NCI-H69 (cell line): ENCODE data around the gene CBLIF.
"Not testable (repeated sequence)": the region's sequence is repeated elsewhere in the genome, so short reads cannot be mapped to it uniquely, and the experiment has no call there.

ENCODE experiments used
- DNase-seq: peaks from one replicate; lab custom pipeline; 2025; lab: John Stamatoyannopoulos, UW

CBLIF gene

DNA sequence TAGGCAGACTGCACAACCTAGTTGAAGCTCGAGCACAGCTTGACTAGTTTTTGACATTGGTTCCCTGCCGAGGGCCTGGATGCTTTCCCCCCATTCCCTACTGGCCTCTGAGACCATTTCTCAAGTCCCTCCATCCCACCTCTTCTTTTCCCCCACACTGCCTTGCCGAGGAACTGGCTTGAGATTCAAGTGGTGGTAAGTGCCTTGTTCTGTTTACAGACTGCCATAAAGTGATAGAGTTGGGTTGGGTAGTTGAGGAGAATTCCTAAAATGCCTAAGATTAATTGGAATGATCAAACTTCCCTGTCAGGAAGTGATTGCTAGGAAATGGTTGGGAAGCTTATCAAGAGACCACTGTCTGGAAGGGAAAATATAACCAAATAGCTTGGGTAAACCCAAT is 50.9 kb downstream of the CBLIF start:
- DNase-seq: no peak

DNA sequence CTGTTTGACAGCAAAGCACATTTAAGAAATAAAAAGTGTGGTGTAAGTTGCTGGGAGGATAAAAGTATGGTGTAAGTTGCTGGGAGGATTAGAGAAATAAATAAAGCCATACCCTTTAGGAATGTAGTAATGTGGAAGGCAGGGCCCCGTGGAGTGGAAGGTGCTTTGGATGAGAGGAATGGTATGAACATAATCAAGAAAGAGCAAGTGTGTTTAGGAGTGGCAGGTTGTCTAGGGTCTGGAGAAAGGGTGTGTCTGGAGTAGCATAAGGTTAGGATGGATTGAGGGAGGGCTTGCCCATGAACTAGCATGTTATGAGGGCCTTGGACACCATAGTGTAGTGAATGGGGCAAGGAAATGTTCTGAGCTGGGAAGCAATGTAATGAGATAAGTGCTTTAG is 52.8 kb downstream of the CBLIF start:
- no peak for DNase-seq

DNA sequence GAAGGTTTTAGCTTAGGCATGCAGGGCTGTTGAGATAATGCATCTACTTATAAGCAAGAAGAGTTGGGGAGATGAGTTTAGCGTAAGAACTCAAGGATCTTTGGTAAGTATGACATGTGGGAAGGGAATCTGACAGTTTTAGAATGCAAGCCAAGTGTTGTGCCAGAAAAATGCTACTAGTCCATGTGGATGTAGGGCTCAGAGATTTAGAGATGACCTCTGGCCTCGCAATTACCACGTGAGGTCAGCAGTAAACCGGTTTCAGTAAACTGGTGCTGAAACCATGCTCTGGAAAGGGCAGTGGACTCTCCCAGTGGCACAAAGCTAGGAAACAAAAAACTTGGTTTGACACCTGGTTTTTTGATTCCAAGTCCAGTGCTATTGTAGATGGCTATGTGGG is 53.7 kb downstream of the CBLIF start:
- DNase-seq: no peak

DNA sequence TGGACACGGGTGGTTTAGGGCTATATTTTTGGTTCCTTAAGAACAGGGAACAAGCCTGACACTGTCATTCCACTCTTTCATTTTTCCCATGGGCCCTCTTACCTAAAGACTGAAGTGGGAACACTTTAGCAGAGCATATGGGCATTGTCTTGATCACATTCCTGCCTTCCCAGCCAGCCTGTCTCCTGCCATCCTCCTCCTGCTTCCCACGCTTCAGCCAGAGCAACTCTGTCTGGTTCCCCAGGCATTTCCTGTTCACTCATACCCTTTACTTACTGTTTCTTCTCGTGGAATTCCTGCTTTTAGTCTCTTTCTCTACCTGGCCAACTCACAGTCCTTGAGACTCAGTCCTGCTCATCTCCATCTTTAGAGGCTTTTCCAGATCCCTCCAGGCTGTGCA is 57.5 kb downstream of the CBLIF start:
- DNase-seq: no peak

DNA sequence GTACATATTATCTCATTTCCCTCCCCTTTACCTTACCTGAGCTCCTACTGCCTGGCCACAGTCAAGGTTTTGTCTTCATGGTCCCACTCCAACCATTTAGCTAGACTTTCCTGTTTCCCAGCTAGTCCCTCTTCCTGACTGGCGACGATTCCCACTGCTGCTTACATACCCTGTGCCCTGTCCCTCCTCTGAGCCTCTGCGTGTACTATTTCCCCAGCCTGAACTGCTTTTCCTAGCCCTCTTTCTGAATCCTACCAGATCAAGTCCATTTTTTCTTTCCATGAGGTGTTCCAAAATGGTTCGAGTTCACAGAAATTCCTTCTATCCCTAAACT is 58.1 kb downstream of the CBLIF start:
- no peak for DNase-seq

DNA sequence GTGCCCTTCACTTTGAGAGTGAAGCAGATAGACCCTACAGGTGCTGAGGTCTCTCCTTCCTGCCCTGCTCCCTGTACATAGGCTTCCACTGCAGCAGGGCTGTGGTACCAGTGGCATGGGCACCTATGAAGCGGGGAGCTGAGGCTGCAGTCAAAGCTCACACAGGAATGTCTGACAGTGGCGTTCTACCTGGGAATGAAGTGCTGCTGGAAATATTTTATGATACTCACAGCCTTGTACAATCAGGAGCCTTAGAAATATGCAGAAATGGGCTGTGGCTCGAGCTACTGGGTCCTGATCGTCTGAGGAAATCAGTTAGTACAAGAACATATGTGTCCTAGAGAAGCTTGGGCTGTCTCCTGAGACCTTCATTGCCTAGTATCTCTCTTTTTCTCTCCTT is 59.5 kb downstream of the CBLIF start:
- no peak for DNase-seq

DNA sequence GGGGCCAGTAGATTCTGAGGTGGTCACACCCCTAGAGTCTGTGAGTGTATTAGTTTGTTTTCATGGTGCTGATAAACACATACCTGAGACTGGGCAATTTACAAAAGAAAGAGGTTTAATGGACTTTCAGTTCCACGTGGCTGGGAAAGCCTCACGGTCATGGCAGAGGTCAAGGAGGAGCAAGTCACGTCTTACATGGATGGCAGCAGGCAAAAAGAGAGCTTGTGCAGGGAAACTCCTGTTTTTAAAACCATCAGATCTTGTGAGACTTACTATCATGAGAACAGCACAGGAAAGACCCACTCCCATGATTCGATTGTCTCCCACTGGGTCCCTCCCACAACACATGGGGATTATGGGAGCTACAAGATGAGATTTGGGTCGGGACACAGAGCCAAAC is 60.9 kb downstream of the CBLIF start:
- DNase-seq: not testable (repeated sequence)

DNA sequence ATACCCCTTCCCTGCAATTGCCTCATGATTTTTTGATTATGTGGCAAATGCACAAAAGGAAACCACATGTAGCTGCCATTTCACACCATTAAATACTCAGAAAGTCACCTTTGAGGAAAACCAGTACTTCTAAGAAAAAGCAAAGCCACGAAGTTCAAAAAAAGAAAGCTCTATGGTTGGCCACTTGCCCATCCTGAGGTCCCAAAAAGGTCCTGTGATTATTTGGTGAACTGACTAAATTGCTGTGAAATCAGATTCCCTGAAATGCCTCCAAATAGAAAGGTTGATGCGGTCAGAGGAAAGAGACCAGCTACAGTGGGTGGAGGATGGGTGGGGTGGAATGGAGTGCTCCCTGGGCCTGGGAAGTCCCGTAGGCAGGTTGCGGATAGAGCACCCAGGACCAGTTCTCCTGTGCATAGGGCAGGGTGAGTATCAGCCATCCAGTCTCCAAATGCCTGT is 61.6 kb downstream of the CBLIF start:
- no peak for DNase-seq

DNA sequence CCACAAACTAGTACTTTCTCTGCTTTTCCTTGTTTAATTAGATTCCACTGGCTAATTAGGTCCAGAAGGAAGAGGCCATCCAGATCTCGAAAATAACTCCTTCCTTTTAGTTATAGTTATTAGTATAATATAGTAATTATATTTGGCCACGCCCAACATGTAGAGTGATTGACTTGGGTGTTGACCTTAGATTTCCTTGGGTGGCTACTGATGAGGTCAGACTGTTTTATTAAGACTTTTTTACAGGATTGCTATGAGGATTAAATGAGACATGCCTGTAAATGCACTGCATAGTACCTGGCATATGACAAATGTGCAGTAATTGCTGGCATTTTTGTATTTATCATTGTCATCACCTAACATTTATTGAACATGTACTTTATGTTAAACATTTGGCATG is 63.2 kb downstream of the CBLIF start:
- no peak for DNase-seq

DNA sequence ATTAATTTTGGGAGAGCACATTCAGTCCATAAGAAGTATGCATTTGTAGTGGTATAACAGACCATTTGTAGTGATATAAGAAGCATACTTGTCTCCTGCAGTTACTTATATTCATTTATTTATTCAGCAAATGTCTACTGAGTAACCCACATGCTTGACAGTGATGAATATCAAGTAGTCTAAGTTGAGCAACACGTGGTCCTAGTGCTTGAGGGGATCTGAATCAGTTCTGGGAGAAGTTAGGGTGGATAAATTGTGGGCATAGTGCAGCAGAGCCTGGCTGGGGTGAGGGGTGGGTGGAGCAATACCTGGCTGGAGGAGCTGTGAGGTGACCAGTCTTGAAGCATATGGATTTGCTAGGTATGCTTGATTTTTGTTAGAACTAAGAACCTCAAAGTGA is 65.8 kb downstream of the CBLIF start:
- DNase-seq: no peak
